Loucy (cell line): ENCODE data around the gene TNIP1.

Experiments used
- H2AFZ ChIP-seq: fragments of 200-600 bp; sonication (generic); 2 replicates; pipeline ENCODE4 v1.6.0; 2016; ENCODE audit warnings: antibody characterized with exemption, mild to moderate bottlenecking, low read length, moderate library complexity
- H3F3A ChIP-seq: fragments of 200-600 bp; 2 replicates; pipeline ENCODE4 v1.6.0; 2016; ENCODE audit warnings: antibody characterized with exemption, low read depth, mild to moderate bottlenecking
- H3K27me3 ChIP-seq: fragments of 200-600 bp; sonication (generic); 2 replicates; pipeline ENCODE4 v1.6.1; 2014; ENCODE audit warnings: low read length, mild to moderate bottlenecking; ENCODE audit not compliant: insufficient read depth, poor library complexity, severe bottlenecking
- H3K36me3 ChIP-seq: fragments of 200-600 bp; sonication (generic); 2 replicates; pipeline ENCODE4 v1.6.1; 2016; ENCODE audit warnings: low read length; ENCODE audit not compliant: insufficient read depth
- H3K4me1 ChIP-seq: fragments of 200-600 bp; sonication (generic); 2 replicates; pipeline ENCODE4 v1.5.1; 2014; ENCODE audit warnings: low read length, mild to moderate bottlenecking; ENCODE audit not compliant: insufficient read depth, poor library complexity, severe bottlenecking
- H3K4me2 ChIP-seq: fragments of 200-600 bp; sonication (generic); 2 replicates; pipeline ENCODE4 v1.6.0; 2014; ENCODE audit warnings: antibody characterized with exemption, low read length, low read depth, mild to moderate bottlenecking; ENCODE audit not compliant: poor library complexity, severe bottlenecking
- H3K4me3 ChIP-seq: fragments of 200-600 bp; sonication (generic); 2 replicates; pipeline ENCODE4 v1.5.1; 2014; ENCODE audit warnings: low read length, mild to moderate bottlenecking, mixed read lengths; ENCODE audit not compliant: poor library complexity, severe bottlenecking
- H3K79me2 ChIP-seq: fragments of 200-600 bp; sonication (generic); 2 replicates; pipeline ENCODE4 v1.6.1; 2014; ENCODE audit warnings: low read length; ENCODE audit not compliant: insufficient read depth
- H3K9ac ChIP-seq: fragments of 200-600 bp; sonication (generic); 2 replicates; pipeline ENCODE4 v1.6.0; 2014; ENCODE audit warnings: mild to moderate bottlenecking, low read depth, low read length, moderate library complexity; ENCODE audit not compliant: poor library complexity, severe bottlenecking
- H3K9me2 ChIP-seq: fragments of 200-600 bp; sonication (generic); replicated peaks from 2 replicates; pipeline ENCODE4 v1.6.1; 2016; ENCODE audit warnings: low read depth, low read length, mixed read lengths
- H3K9me3 ChIP-seq: fragments of 200-600 bp; sonication (generic); 2 replicates; pipeline ENCODE4 v1.6.1; 2014; ENCODE audit warnings: mild to moderate bottlenecking, antibody characterized with exemption, low read length, low read depth; ENCODE audit not compliant: insufficient read depth
- H4K20me1 ChIP-seq: fragments of 200-600 bp; sonication (generic); 2 replicates; pipeline ENCODE4 v1.6.0; 2014; ENCODE audit warnings: antibody characterized with exemption, low read length, mild to moderate bottlenecking; ENCODE audit not compliant: insufficient read depth, poor library complexity, severe bottlenecking
- CTCF ChIP-seq: fragments of 200-600 bp; sonication (generic); conservative IDR thresholded peaks from 2 replicates; pipeline ENCODE4 v1.5.1; 2014; ENCODE audit warnings: mild to moderate bottlenecking, antibody characterized with exemption, low read length
- EZH2phosphoT487 ChIP-seq: fragments of 200-600 bp; IDR thresholded peaks from 2 replicates; pipeline ENCODE4 v1.6.1; 2018; ENCODE audit warnings: antibody characterized with exemption, mild to moderate bottlenecking, moderate library complexity, borderline replicate concordance

TNIP1 gene

GRCh38 chr5:151077967-151078366, 2.9 kb downstream of the TNIP1 start:
- Histone ChIP-seq H2AFZ (no peak overlapping the region), H3K79me2 (peaks cover 90% of the 10 kb centered on the region), H3K27me3 (no peaks in the 10 kb centered on the region), H3K9me3 (no peaks in the 10 kb centered on the region), H4K20me1 (peaks cover 63% of the 10 kb centered on the region), H3K4me2 (peak overlapping the region; percentile 92), H3K4me3 (peak overlapping the region; percentile 89), H3K9me2 (no peaks in the 10 kb centered on the region), H3K9ac (peak overlapping the region; percentile 52), H3F3A (0 out of 2 replicates have a peak, but pooled peaks cover 3% of the 10 kb centered on the region), H3K4me1 (peaks cover 61% of the 10 kb centered on the region), H3K36me3 (no peaks in the 10 kb centered on the region)
- TF ChIP-seq CTCF (no peak), EZH2phosphoT487 (no peak)

GRCh38 chr5:151077419-151077818, 3.4 kb downstream of the TNIP1 start:
- 0 out of 2 replicates have a peak, but pooled peaks cover 3% of the 10 kb centered on the region for H3F3A ChIP-seq
- H3K9ac ChIP-seq = peak overlapping the region; percentile 52
- H3K4me1 ChIP-seq = peaks cover 56% of the 10 kb centered on the region
- H3K4me2 ChIP-seq = peak overlapping the region; percentile 92
- H3K4me3 ChIP-seq = peak overlapping the region; percentile 89
- peaks cover 66% of the 10 kb centered on the region for H4K20me1 ChIP-seq
- H3K27me3 ChIP-seq = no peaks in the 10 kb centered on the region
- H3K9me3 ChIP-seq = no peaks in the 10 kb centered on the region
- H3K36me3 ChIP-seq = no peaks in the 10 kb centered on the region
- peaks cover 90% of the 10 kb centered on the region for H3K79me2 ChIP-seq
- TF ChIP-seq EZH2phosphoT487 = no peak
- no peak for TF ChIP-seq CTCF
- H2AFZ ChIP-seq = no peak overlapping the region
- H3K9me2 ChIP-seq = no peaks in the 10 kb centered on the region

- no peaks in the 10 kb centered on the region for H3K36me3 ChIP-seq
- no peaks in the 10 kb centered on the region for H3K9me3 ChIP-seq
- H3K4me1 ChIP-seq = peaks cover 48% of the 10 kb centered on the region
- no peak; the same call in 1 of the 2 replicates for TF ChIP-seq CTCF
- peaks cover 90% of the 10 kb centered on the region for H3K79me2 ChIP-seq
- H3K9ac ChIP-seq = no peak overlapping the region
- peak overlapping the region; percentile 92 for H3K4me2 ChIP-seq
- H3K4me3 ChIP-seq = peak overlapping the region; percentile 33
- 0 out of 2 replicates have a peak, but pooled peaks cover 3% of the 10 kb centered on the region for H3F3A ChIP-seq
- H2AFZ ChIP-seq = no peak overlapping the region
- no peaks in the 10 kb centered on the region for H3K9me2 ChIP-seq
- H3K27me3 ChIP-seq = no peaks in the 10 kb centered on the region
- H4K20me1 ChIP-seq = peaks cover 68% of the 10 kb centered on the region
Observed at GRCh38 chr5:151076616-151077015, 4.2 kb downstream of the TNIP1 start.
